GM19025 (cell line): ENCODE results near the gene ELF2.
"Not testable (repeated sequence)": the region's sequence is repeated elsewhere in the genome, so short reads cannot be mapped to it uniquely, and the experiment has no call there.

Experiments
- ATAC-seq: cut with Tn5 transposase; IDR thresholded peaks from one replicate; pipeline ENCODE4 v1.9.1; 2021; ENCODE audit warnings: mild to moderate bottlenecking, low read depth, moderate library complexity; ENCODE audit not compliant: unreplicated experiment

Gene ELF2

DNA sequence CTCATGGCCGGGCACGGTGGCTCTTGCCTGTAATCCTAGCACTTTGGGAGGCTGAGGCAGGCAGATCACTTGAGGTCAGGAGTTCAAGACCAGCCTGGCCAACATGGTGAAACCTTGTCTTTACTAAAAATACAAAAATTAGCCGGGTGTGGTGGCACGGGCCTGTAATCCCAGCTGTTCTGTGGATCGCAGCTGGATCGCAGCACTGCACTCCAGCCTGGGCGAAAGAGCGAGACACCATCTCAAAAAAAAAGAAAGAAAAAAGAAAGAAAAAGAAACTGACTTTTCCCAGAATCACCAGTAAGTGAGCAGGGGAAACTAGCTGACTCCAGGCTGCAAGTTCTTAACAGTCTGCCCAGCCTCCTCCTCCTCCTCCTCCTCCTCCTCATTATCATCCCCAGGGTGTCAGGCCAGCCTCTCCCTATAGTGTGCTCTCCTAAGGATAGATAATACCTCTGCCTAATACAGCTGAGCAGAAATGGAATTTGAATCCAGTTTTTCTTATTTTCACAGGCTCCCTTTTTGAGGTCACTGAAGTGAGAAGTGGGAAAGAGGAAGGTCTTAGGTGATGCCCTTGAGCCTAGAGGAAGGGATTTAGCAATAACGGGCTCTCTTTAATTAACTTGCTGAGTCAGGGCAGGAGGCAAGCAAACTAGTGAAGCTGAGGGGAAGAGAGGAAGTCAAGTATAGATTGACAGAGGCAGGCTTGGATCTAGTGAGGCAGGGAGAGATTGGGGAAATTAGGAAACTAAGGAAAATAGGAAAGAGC is 11.8 kb upstream of the ELF2 start:
- no peak for ATAC-seq

GRCh38 chr4:139184129-139184528 is 7.1 kb upstream of the ELF2 start:
- ATAC-seq: no peak

- ATAC-seq: peak; percentile 59
Measured at GRCh38 chr4:139177869-139178619, 1.0 kb upstream of the ELF2 start.

DNA sequence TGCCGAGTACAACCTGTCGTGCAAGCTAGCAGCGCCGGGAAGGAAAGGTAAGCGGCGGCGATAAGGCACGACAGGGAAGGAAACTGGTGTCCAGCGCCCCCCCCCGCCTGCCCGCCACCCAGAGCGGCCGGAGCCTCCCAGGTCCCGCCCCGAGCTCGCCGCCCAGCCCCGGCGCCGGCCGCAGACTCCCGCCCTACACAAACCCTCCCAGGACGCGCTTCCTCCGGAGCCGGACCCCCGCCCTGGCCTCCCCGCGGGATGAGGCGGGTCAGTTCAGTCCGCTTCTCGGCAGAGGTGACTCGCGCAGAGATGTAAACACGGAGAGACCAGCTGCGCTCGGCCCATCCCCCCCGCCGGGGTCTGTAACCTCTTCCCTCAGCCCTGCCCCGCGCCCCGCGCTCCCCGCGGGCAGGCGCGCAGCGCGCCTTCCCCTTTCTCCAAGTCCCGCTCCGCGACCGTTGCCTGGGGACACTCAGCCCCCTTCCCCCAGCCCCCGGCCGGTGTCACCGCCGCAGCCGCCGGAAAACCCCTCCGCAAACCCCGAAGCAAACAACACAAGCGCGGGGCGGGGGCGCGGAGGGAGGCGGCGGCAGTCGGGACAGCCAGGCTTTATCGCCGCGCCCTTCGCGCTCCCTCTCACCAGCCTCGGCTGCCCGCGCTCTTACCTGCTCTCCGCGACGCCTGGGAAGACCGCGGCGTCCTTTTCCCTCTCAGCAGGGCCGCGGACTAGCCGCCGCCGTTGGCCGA is 543 bp downstream of the ELF2 start:
- peak; percentile 7 for ATAC-seq

- no peak for ATAC-seq
Measured at GRCh38 chr4:139175646-139176301, 1.2 kb downstream of the ELF2 start.

- no peak for ATAC-seq
Measured at GRCh38 chr4:139171876-139172691, 4.9 kb downstream of the ELF2 start.

DNA sequence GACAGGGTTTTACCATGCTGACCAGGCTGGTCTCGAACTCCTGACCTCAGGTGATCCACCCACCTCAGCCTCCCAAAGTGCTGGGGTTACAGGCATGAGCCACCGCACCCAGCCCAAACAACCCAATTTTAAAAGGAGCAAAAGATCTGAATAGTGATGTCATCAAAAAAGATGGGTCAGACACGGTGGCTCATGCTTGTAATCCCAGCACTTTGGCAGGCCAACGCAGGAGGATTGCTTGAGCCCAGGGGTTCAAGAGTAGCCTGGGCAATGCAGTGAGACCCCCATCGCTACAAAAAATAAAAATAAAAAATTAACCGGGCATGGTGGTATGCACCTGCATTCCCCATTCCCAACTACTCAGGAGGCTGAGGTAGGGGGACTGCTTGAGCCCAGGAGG is 6.1 kb downstream of the ELF2 start:
- ATAC-seq: no peak

- no peak for ATAC-seq
Measured at GRCh38 chr4:139167774-139168444, 9.1 kb downstream of the ELF2 start.

GRCh38 chr4:139164731-139165130 is 12.3 kb downstream of the ELF2 start:
- no peak for ATAC-seq

DNA sequence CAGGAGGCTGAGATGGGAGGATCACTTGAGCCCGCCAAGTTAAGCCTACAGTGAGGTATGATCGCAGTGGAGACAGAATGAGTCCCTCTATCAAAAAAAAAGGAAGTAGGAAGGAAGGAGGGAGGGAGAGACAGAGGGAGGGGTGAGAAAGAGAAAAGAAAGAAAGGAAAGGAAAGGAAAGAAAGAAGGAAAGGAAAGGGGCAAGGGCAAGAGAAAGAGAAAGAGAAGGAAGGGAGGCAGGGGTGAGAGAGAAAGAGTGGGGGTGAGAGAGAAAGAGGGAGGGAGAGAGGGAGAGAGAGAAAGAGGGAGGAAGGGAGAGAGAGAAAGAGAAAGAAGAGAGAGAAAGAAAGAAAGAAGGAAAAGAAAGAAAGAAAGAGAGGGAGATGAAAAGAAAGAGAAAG is 13.2 kb downstream of the ELF2 start:
- no peak for ATAC-seq

GRCh38 chr4:139157977-139158376 is 19.0 kb downstream of the ELF2 start:
- not testable (repeated sequence) for ATAC-seq

DNA sequence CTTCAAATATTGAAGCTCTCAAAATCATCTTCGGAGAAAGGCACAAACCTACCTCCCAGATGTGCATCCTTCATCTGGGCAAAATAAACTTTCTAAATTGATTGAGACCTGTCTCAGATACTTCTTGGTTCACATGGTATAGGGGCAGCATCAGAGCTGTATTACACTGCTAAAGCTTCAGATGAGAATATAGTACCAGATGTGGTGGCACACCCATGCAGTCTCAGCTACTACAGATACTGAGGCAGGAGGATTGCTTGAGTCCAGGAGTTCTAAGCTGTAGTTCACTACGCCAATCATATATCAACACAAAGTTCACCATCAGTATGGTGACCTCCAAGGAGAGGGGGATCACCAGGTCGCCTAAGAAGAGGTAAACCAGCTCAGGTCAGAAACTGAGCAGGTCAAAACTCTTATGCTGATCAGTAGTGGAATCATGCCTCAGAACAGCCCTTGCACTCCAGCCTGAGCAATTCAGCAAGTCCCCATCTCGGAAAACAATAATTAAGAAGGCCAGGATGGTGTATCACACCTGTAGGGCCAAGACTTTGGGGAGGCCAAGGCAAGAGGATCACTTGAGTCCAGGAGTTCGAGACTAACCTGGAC is 22.0 kb downstream of the ELF2 start:
- no peak for ATAC-seq

- ATAC-seq: no peak
Measured at GRCh38 chr4:139154538-139154937, 22.5 kb downstream of the ELF2 start.

- no peak for ATAC-seq
Measured at GRCh38 chr4:139154134-139154421, 22.9 kb downstream of the ELF2 start.

DNA sequence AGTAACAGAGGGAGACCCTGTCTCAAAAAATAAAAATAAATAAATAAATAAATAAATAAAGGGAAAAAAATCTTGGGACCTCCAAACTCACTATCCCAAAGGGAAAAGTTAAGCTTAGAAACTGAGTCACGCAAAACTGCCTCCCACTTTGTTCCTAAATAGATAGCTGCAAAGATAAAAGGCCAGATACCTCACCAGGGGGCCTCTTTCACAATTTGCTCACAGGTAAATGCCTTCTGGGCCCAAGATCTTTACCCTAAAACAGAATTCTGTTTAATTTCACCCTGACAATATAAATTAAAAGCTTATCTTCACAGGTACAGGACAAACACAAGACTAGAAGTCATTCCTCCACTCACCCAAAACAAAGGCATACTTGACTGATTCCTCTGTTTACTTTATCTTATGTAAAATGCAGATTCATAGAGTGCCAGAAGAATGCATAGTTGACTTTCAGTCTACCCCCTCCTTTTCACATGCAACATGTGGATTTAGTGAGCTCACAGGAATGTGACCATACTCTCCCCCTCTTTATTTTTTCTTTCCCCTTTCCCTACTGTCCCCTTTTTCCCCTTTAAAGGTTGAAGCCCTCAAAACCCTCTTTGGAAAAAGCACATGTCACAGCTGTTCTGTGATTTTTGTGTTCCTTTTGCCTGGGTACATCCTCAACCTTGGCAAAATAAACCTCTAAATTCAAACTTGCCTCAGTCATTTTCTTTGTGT is 23.4 kb downstream of the ELF2 start:
- ATAC-seq: no peak

GRCh38 chr4:139152249-139152648 is 24.8 kb downstream of the ELF2 start:
- ATAC-seq: no peak

DNA sequence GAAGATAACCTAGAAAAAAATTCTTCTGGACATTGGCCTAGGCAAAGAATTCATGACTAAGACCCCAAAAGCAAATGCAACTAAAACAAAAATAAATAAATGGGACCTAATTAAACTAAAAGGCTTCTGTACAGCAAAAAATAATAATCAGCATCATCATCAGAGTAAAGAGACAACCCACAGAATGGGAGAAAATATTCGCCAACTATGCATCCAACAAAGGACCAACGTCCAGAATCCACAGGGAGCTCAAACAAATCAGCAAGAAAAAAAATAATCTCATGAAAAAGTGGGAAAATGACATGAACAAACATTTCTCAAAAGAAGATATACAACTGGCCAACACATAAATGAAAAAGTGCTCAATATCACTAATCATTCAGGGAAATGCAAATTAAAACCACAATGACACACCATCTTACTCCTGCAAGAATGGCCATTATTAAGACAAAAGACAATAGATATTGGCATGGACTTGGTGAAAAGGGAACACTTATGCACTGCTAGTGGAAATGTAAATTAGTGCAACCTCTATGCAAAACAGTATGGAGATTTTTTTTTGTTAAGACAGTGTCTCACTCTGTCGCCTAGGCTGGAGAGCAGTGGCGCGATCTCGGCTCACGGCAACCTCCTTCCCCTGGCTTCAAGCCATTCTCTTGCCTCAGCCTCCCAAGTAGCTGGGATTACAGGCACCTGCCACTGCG is 29.9 kb downstream of the ELF2 start:
- no peak for ATAC-seq

GRCh38 chr4:139145552-139145932 is 31.5 kb downstream of the ELF2 start:
- ATAC-seq: no peak
